ENCODE measurements around the gene CNN2.

Gene CNN2

DNA sequence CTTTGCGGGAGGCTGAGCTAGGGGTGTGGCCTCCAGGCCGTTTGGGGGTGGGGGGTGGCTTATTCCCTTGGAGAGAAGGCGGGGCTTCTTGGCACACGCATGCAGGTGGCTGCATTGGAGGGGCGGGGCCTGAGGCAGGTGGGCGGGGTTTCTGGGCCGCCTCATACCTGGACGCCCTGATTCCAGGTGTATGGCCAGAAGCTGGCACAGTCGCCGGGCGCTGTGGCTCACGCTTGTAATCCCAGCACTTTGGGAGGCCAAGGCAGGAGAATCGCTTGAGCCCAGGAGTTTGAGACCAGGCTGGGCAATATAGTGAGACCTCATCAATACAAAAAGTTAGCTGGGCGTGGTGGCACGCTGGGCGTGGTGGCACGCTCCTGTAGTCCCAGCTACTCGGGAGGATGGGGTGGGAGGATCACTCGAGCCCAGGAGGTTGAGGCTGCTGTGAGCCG lies 21.3 kb downstream of the CNN2 start:
- no peak for DNase-seq (ENCODE audit: low read depth in 2 of 3, low spot score in 1 of 3)

DNA sequence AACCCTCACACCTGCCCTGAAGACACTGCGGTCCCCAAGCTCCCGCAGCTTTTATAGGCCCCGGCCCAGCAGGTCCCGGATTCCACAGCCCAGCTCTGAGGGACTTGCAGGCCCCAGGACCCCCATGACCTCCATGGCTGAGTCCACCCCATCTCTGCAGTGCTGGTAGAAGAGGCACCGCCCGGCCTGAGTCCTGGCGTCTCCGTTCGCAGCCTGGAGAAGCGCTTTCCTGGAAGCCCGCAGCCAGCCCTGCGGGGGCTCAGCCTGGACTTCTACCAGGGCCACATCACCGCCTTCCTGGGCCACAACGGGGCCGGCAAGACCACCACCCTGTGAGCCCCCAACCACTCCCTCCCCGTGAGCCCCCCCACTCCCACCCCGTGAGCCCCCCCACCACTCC lies 22.7 kb downstream of the CNN2 start:
- DNase-seq (ENCODE audit: low read depth in 2 of 3, low spot score in 1 of 3) = no peak

DNA sequence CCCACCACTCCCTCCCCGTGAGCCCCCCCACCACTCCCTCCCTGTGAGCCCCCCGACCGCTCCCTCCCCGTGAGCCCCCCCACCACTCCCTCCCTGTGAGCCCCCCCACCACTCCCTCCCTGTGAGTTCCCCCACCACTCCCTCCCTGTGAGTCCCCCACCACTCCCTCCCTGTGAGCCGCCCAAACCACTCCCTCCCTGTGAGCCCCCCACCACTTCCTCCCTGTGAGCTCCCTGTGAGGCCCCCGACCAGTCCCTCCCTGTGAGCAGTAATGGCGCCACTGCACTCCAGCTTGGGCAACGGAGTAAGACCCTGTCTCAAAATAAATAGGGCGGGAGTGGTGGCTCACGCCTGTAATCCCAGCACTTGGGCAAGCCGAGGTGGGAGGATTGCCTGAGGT lies 23.4 kb downstream of the CNN2 start:
- DNase-seq (ENCODE audit: low read depth in 2 of 3, low spot score in 1 of 3) = no peak

DNA sequence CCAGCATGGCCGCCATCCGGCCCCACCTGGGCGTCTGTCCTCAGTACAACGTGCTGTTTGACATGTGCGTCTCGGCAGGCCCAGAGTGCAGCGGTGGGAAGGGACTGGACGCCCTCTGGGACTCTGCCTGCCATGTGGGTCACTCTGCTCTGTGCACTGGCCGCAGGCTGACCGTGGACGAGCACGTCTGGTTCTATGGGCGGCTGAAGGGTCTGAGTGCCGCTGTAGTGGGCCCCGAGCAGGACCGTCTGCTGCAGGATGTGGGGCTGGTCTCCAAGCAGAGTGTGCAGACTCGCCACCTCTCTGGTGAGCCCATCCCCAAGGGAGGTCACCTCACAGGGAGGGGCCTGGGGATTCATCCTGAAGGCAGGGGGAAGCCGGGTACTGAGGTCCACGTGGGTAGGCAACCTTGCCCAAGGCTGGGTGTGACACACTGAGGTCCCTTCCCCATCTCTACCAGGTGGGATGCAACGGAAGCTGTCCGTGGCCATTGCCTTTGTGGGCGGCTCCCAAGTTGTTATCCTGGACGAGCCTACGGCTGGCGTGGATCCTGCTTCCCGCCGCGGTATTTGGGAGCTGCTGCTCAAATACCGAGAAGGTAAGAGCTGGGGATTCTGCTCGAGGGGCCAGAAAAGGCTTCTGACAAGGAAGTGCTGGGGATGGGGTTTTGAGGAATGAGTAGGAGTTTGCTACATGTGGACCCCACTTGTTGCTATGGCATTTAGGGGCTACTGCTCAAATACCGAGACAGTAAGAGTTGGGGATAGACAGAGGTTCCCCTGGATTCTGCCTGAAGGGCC lies 24.8 kb downstream of the CNN2 start:
- no peak for DNase-seq (ENCODE audit: low read depth in 2 of 3, low spot score in 1 of 3)

DNA sequence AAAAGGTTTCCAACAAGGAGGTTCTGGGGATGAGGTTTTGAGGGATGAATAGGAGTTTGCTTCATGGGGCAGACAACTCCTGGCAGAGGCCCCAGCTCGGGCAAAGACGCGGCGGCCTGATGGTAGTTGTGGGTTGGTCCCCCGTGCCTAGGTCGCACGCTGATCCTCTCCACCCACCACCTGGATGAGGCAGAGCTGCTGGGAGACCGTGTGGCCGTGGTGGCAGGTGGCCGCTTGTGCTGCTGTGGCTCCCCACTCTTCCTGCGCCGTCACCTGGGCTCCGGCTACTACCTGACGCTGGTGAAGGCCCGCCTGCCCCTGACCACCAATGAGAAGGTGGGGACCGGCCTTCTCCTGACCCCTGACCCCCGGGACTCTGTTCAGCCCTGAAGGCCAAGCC lies 25.4 kb downstream of the CNN2 start:
- no peak for DNase-seq (ENCODE audit: low read depth in 2 of 3, low spot score in 1 of 3)

DNA sequence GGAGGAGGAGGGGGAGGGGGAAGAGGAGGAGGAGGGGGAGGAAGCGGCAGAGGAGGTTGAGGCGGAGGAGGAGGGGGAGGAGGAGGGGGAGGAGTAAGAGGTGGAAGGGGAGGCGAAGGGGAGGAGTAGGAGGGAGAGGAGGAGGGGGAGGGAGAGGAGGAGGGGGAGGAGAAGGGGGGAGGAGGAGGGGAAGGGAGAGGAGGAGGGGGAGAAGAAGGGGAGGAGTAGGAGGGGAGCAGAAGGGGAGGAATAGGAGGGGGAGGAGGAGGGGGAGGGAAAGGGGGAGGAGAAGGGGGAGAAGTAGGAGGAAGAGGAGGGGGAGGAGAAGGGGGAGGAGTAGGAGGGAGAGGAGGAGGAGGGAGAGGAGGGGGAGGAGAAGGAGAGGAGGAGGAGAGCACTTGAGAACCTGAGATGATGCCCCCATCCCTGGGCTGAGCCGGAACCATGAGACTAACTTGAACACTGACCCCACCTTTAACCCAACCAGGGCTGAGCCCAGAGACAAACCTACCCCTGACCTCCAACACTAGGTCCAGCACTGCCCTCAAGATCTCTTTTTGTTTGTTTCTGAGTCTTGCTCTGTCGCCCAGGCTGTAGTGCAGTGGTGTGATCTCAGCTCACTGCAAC lies 26.1 kb downstream of the CNN2 start:
- DNase-seq (ENCODE audit: low read depth in 2 of 3, low spot score in 1 of 3) = no peak

DNA sequence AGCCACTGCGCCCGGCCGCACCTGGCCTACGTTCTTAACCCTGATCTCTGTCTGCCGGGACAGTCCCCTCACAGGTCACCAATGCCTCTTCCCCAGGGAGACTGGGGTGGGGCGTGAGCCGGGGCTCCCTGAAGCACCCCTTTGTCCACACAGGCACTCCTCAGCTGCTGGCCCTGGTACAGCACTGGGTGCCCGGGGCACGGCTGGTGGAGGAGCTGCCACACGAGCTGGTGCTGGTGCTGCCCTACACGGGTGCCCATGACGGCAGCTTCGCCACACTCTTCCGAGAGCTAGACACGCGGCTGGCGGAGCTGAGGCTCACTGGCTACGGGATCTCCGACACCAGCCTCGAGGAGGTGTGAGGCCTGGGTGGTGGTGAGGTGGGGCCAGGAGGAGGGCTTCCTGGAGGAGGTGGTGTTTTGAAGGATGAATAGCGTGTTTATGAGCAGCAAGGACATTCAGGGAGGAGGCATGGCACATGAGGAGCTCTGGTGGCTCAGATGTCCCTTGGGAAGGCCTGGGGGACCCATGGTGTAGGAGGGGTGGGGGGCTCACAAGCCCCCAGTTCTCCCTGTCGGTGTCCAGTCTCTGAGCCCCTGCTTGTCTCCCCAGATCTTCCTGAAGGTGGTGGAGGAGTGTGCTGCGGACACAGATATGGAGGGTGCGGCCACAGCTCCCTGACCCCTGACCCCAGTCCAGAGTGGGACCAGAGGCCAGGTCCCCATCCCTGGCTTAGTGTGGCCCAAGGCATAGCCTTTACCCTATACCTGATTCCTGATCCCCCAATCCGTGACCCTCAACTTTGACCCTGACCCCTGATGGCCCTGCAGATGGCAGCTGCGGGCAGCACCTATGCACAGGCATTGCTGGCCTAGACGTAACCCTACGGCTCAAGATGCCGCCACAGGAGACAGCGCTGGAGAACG lies 27.0 kb downstream of the CNN2 start:
- no peak for DNase-seq (ENCODE audit: low read depth in 2 of 3, low spot score in 1 of 3)

DNA sequence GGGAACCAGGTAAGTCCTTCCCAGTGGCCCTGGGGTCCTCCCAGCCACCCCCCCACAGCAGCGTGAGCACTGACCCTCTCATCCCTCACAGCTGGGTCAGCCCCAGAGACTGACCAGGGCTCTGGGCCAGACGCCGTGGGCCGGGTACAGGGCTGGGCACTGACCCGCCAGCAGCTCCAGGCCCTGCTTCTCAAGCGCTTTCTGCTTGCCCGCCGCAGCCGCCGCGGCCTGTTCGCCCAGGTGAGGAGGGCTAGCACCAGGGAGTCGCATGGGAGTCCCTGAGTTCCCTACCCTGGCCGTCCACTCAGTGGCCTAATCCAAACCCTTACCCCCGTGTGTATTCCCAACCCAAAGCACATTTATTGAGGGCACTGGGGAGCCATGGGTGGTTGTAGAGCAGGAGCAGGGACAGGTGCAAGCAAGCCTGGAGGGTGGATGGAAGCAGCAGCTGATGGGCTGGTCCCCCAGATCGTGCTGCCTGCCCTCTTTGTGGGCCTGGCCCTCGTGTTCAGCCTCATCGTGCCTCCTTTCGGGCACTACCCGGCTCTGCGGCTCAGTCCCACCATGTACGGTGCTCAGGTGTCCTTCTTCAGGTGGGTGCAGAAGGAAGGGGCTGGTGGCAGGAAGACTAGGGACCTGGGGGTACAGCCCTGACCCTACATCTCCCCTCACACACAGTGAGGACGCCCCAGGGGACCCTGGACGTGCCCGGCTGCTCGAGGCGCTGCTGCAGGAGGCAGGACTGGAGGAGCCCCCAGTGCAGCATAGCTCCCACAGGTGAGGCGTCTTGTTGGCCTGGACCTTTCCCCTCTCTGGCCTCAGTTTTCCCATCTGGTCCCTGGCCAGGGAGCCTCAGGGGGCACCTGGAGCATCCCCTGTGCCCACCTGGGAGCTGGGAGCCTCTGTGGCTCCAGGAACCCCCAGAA lies 28.0 kb downstream of the CNN2 start:
- DNase-seq (ENCODE audit: low read depth in 2 of 3, low spot score in 1 of 3) = no peak

DNA sequence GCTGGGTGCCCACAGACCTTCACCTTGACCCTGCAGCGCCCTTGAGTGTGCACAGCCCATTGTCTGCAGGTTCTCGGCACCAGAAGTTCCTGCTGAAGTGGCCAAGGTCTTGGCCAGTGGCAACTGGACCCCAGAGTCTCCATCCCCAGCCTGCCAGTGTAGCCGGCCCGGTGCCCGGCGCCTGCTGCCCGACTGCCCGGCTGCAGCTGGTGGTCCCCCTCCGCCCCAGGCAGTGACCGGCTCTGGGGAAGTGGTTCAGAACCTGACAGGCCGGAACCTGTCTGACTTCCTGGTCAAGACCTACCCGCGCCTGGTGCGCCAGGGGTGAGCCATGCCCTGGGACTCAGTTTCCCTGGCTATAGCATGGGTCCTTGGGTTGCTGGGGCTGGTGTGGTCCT lies 28.6 kb downstream of the CNN2 start:
- no peak for DNase-seq (ENCODE audit: low read depth in 2 of 3, low spot score in 1 of 3)

DNA sequence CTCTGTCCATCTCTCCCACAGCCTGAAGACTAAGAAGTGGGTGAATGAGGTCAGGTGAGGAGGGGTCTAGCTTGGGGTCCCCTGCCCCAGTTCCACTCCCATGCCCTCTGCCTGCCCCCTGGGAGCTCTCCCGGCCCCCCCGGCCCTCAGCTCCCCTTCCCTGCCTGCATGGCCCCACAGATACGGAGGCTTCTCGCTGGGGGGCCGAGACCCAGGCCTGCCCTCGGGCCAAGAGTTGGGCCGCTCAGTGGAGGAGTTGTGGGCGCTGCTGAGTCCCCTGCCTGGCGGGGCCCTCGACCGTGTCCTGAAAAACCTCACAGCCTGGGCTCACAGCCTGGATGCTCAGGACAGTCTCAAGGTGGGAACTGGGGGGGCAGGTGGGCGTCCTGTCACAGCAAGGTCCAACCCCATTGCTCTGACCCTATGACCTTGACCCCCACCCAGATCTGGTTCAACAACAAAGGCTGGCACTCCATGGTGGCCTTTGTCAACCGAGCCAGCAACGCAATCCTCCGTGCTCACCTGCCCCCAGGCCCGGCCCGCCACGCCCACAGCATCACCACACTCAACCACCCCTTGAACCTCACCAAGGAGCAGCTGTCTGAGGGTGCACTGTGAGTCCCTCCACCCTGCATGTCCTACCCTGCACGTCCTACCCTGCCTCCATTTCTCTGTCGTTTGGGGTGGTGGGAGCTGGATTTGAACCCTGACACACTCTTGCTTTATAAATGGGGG lies 29.6 kb downstream of the CNN2 start:
- DNase-seq (ENCODE audit: low read depth in 2 of 3, low spot score in 1 of 3) = no peak

DNA sequence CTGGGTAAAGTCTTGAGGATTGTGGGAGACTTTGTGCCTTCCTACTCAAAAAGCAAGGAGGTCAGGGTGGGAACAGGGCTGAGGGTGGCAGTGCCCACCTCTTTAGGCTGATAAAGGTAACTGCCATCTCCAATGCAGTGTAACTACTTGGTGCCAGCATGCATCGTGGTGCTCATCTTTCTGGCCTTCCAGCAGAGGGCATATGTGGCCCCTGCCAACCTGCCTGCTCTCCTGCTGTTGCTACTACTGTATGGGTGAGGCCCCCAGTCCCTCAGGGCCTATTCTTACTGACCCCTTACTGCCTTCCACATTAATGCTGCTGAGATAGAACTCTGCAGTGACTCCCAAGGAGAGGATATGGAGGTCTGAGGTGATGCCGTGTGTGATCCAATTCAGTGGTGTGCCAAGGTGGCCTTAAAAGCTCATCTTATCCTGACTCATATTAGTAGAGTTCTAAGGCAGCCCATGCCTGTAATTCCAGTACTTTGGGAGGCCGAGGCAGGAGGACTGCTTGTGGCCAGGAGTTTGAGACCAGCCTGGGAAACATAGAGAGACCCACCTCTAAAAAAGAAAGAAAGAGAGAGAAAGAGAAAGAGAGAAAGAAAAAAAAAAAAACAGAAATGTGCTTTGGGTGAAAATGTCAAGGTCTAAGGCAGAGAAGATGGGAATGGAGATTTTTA lies 30.9 kb downstream of the CNN2 start:
- no peak for DNase-seq (ENCODE audit: low read depth in 2 of 3, low spot score in 1 of 3)

DNA sequence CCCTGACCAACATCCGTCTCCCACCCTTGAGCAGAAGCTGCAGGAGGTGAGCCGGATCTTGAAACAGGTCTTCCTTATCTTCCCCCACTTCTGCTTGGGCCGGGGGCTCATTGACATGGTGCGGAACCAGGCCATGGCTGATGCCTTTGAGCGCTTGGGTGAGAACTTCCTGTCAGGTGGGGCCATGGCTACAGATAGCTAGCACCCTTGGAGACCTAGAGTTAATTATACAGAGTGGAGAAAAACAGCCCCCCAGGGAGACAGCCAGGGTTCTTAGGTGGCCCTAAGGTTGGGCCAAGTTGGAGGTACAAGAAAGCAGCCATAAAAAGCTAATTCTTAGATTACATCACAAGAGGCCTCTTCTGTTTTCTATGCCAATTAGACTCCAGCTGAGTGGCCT lies 31.7 kb downstream of the CNN2 start:
- DNase-seq (ENCODE audit: low read depth in 2 of 3, low spot score in 1 of 3) = no peak

DNA sequence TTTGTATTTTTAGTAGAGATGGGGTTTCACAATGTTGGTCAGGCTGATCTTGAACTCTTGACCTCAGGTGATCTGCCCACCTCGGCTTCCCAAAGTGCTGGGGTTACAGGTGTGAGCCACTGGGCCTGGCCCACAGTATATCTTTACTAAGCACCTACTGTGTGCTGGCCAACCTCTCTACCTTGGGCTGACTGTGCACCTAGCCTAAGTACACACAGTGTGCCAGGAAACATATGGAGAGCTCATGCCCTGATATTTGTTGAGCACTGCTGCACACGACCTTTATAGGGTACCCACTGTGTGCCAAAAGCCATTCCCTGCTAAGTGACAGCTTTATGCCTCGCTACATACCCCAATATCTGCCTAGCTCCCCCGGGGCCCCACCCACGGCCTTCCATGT lies 34.3 kb downstream of the CNN2 start:
- no peak for DNase-seq (ENCODE audit: low read depth in 2 of 3, low spot score in 1 of 3)

DNA sequence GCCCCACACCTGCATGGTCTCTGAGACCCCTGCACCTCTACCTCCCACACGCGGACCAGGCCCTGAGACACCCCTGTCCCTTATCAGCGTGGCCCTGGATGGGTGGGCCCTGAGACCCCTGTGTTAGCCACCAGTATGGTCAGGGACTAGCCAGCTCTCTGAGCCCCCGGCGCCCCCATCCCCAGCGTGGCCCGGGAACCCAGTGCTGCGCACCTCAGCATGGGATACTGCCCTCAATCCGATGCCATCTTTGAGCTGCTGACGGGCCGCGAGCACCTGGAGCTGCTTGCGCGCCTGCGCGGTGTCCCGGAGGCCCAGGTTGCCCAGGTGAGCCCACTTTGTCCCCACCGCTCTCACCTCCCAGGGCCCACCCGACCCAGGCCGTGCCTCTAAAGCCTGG lies 35.6 kb downstream of the CNN2 start:
- DNase-seq (ENCODE audit: low read depth in 2 of 3, low spot score in 1 of 3) = no peak

DNA sequence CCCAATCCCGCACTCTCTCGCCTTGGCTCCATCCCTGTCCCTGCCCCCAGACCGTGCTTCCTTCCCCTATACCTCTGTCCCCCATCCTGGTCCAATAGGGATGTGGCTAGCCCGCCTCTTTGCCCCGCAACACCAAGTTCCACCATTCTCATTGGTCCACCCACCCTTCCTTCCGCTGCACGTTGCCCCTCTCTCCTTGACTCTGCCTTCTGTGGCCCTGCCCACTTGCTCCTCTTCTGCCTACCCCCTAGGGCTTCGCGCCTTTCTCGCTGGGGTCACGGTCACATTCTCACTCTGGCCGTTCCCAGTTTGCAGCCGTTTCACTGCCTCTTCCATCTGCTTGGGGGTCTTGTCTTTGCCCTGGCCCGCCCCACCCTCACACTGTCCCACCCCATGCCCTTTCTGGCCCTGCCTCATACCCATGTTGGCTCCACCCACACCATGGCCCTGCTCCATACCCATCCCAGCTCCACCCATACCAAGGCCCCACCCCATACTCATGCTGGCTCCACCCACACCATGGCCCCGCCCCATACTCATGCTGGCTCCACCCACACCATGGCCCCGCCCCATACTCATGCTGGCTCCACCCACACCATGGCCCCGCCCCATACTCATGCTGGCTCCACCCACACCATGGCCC lies 36.1 kb downstream of the CNN2 start:
- peak in 1 of 3 donors; percentile 50 for DNase-seq (ENCODE audit: low read depth in 2 of 3, low spot score in 1 of 3)

DNA sequence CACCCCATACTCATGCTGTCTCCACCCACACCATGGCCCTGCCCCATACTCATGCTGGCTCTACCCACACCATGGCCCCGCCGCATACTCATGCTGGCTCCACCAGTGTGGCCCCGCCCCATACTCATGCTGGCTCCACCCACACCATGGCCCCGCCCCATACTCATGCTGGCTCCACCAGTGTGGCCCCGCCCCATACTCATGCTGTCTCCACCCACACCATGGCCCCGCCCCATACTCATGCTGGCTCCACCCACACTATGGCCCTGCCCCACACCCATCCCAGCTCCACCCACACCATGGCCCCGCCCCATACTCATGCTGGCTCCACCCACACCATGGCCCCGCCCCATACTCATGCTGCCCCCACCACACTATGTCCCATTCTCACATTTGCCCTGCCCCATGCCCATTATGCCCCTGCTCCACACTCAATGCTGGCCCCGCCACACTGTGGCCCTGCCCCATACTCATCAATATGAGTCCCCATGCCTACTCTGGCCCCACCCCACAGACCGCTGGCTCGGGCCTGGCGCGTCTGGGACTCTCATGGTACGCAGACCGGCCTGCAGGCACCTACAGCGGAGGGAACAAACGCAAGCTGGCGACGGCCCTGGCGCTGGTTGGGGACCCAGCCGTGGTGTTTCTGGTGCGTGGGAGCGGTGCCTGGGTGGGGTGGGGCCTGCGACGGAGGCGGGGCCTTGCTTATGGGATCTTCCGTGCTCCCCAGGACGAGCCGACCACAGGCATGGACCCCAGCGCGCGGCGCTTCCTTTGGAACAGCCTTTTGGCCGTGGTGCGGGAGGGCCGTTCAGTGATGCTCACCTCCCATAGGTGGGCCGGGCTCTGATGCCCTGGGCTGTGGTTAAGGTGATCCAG lies 36.9 kb downstream of the CNN2 start:
- DNase-seq (ENCODE audit: low read depth in 2 of 3, low spot score in 1 of 3) = peak; percentile 56 to 82 (median 71)

DNA sequence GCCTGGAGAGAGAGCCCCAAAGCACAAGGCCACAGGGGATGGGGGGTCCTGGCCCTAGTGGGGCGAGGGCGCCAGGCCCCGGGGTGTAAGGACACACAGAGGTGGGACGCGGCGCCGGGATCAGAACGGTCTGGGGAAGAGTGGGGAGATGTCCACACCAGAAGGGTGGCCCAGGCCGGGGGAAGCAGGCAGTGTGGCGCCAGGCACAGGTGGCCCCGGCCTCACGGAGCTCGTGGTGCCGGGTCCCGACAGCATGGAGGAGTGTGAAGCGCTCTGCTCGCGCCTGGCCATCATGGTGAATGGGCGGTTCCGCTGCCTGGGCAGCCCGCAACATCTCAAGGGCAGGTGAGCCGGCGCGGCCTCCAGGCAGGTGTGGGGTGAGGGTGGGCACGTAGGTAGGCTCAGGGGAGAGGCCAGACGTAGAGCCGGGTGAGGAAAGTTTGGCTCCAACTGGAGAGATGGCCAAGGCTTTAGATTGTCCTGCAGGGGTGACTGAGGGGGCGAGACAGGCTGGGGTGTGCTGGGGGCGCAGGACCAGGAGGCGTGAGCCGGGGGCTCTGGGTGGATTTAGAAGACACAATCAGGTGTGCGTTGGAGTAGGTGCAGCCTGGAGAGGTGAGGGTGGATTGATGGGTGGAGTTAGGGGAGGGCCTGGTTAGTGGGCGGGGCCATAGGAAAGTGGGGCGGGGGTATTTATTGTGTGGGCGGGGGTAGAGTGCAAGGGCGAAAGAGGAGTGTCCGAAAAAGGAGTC lies 37.7 kb downstream of the CNN2 start:
- no peak for DNase-seq (ENCODE audit: low read depth in 2 of 3, low spot score in 1 of 3)

Measured in stimulated activated CD4-positive, alpha-beta T cell treated with anti-CD3 and anti-CD28 coated beads, Interleukin-12 subunit alpha, Interleukin-12 subunit beta, amount 100 ng/mL, for 48 hours (primary cell).